Measurements from ENCODE around the gene CYP27B1.

DNA sequence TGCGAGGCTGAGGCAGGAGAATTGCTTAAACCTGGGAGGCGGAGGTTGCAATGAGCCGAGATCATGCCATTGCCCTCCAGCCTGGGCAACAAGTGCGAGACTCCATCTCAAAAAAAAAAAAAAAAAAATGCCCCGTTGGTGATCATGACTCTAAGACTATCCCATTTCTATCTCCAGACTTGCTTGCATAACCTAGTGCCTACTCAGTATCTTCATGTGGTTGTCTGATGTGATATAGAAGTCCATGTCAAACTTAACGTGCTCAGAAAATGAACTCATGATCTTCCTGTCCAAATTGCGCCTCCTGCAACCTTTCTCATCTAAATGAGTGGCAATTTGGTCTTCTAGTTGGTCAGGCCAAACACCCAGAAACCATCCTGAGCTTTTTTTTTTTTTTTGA lies 11.0 kb upstream of the CYP27B1 start:
- TF ChIP-seq, protein P1, sequence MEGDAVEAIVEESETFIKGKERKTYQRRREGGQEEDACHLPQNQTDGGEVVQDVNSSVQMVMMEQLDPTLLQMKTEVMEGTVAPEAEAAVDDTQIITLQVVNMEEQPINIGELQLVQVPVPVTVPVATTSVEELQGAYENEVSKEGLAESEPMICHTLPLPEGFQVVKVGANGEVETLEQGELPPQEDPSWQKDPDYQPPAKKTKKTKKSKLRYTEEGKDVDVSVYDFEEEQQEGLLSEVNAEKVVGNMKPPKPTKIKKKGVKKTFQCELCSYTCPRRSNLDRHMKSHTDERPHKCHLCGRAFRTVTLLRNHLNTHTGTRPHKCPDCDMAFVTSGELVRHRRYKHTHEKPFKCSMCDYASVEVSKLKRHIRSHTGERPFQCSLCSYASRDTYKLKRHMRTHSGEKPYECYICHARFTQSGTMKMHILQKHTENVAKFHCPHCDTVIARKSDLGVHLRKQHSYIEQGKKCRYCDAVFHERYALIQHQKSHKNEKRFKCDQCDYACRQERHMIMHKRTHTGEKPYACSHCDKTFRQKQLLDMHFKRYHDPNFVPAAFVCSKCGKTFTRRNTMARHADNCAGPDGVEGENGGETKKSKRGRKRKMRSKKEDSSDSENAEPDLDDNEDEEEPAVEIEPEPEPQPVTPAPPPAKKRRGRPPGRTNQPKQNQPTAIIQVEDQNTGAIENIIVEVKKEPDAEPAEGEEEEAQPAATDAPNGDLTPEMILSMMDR (IDR thresholded peaks at IDR 0.05; ENCODE audit: insufficient read depth, low read length, poor library complexity, severe bottlenecking) = no peak
- no peak for TF ChIP-seq EZH2phosphoT487 (conservative IDR thresholded peaks at IDR 0.05; ENCODE audit: low read length)

Data from SU-DHL-6 (cell line).